Stimulated activated CD8-positive, alpha-beta memory T cell treated with anti-CD3 and anti-CD28 coated beads, Interleukin-12 subunit alpha, Interleukin-12 subunit beta, amount 100 ng/mL, for 4 hours (primary cell): ENCODE results near the gene IL31RA.

ENCODE experiments used
- DNase-seq: peaks from one replicate; pipeline ENCODE4 v3.0.0-alpha.2; 2020; ENCODE audit warnings: low read depth

The IL31RA gene

GRCh38 chr5:55860288-55860687, 9.1 kb downstream of the IL31RA start:
- DNase-seq = no peak

GRCh38 chr5:55860709-55861108, 9.6 kb downstream of the IL31RA start:
- no peak for DNase-seq

- DNase-seq = no peak
Measured at GRCh38 chr5:55864606-55865541, 13.7 kb downstream of the IL31RA start.

- DNase-seq = no peak
Measured at GRCh38 chr5:55865831-55866230, 14.7 kb downstream of the IL31RA start.

GRCh38 chr5:55866485-55866884, 15.3 kb downstream of the IL31RA start:
- no peak for DNase-seq

- DNase-seq = no peak
Measured at GRCh38 chr5:55866934-55867333, 15.8 kb downstream of the IL31RA start.

GRCh38 chr5:55868846-55869245, 17.7 kb downstream of the IL31RA start:
- DNase-seq = no peak

GRCh38 chr5:55869847-55870246, 18.7 kb downstream of the IL31RA start:
- DNase-seq = no peak

GRCh38 chr5:55873234-55873633, 22.1 kb downstream of the IL31RA start:
- no peak for DNase-seq

- DNase-seq = no peak
Measured at GRCh38 chr5:55877655-55878054, 26.5 kb downstream of the IL31RA start.

GRCh38 chr5:55880453-55880852, 29.3 kb downstream of the IL31RA start:
- no peak for DNase-seq

GRCh38 chr5:55885359-55885758, 34.2 kb downstream of the IL31RA start:
- DNase-seq = no peak

- no peak for DNase-seq
Measured at GRCh38 chr5:55888205-55888604, 37.0 kb downstream of the IL31RA start.

- no peak for DNase-seq
Measured at GRCh38 chr5:55892479-55892878, 41.3 kb downstream of the IL31RA start.

GRCh38 chr5:55894135-55894534, 43.0 kb downstream of the IL31RA start:
- DNase-seq = no peak

- DNase-seq = no peak
Measured at GRCh38 chr5:55895346-55895745, 44.2 kb downstream of the IL31RA start.

GRCh38 chr5:55896238-55896637, 45.1 kb downstream of the IL31RA start:
- no peak for DNase-seq

- DNase-seq = no peak
Measured at GRCh38 chr5:55896663-55897062, 45.5 kb downstream of the IL31RA start.

GRCh38 chr5:55897206-55897894, 46.2 kb downstream of the IL31RA start:
- DNase-seq = no peak

GRCh38 chr5:55897905-55898304, 46.7 kb downstream of the IL31RA start:
- DNase-seq = no peak

GRCh38 chr5:55899344-55899743, 48.2 kb downstream of the IL31RA start:
- DNase-seq = no peak

GRCh38 chr5:55900068-55900467, 48.9 kb downstream of the IL31RA start:
- no peak for DNase-seq

GRCh38 chr5:55900776-55901175, 49.6 kb downstream of the IL31RA start:
- no peak for DNase-seq
